ENCODE measurements around the gene VMP1.
"Not testable (repeated sequence)": the region's sequence is repeated elsewhere in the genome, so short reads cannot be mapped to it uniquely, and the experiment has no call there.

Gene VMP1

GRCh38 chr17:59856859-59857794, 149.7 kb downstream of the VMP1 start:
- no peak for DNase-seq (ENCODE audit: low read depth in 2 of 2, low spot score in 1 of 2)

GRCh38 chr17:59858167-59858816, 150.8 kb downstream of the VMP1 start:
- no peak for DNase-seq (ENCODE audit: low read depth in 2 of 2, low spot score in 1 of 2)

GRCh38 chr17:59858932-59859331, 151.5 kb downstream of the VMP1 start:
- no peak for DNase-seq (ENCODE audit: low read depth in 2 of 2, low spot score in 1 of 2)

GRCh38 chr17:59859444-59860025, 152.1 kb downstream of the VMP1 start:
- no peak for DNase-seq (ENCODE audit: low read depth in 2 of 2, low spot score in 1 of 2)

- no peak for DNase-seq (ENCODE audit: low read depth in 2 of 2, low spot score in 1 of 2)
Measured at GRCh38 chr17:59863616-59864015, 156.2 kb downstream of the VMP1 start.

GRCh38 chr17:59869941-59870218, 162.4 kb downstream of the VMP1 start:
- no peak for DNase-seq (ENCODE audit: low read depth in 2 of 2, low spot score in 1 of 2)

- no peak for DNase-seq (ENCODE audit: low read depth in 2 of 2, low spot score in 1 of 2)
Measured at GRCh38 chr17:59870482-59870881, 163.0 kb downstream of the VMP1 start.

GRCh38 chr17:59872351-59872750, 164.9 kb downstream of the VMP1 start:
- DNase-seq (ENCODE audit: low read depth in 2 of 2, low spot score in 1 of 2): no peak

GRCh38 chr17:59873414-59873813, 166.0 kb downstream of the VMP1 start:
- DNase-seq (ENCODE audit: low read depth in 2 of 2, low spot score in 1 of 2): not testable (repeated sequence)

- no peak for DNase-seq (ENCODE audit: low read depth in 2 of 2, low spot score in 1 of 2)
Measured at GRCh38 chr17:59874376-59874775, 166.9 kb downstream of the VMP1 start.

- DNase-seq (ENCODE audit: low read depth in 2 of 2, low spot score in 1 of 2): no peak
Measured at GRCh38 chr17:59876107-59876506, 168.7 kb downstream of the VMP1 start.

GRCh38 chr17:59877965-59878364, 170.5 kb downstream of the VMP1 start:
- DNase-seq (ENCODE audit: low read depth in 2 of 2, low spot score in 1 of 2): no peak

- no peak for DNase-seq (ENCODE audit: low read depth in 2 of 2, low spot score in 1 of 2)
Measured at GRCh38 chr17:59878624-59879023, 171.2 kb downstream of the VMP1 start.

- no peak for DNase-seq (ENCODE audit: low read depth in 2 of 2, low spot score in 1 of 2)
Measured at GRCh38 chr17:59884861-59885260, 177.4 kb downstream of the VMP1 start.

GRCh38 chr17:59888145-59888750, 180.8 kb downstream of the VMP1 start:
- DNase-seq (ENCODE audit: low read depth in 2 of 2, low spot score in 1 of 2): no peak

GRCh38 chr17:59890720-59891119, 183.3 kb downstream of the VMP1 start:
- DNase-seq (ENCODE audit: low read depth in 2 of 2, low spot score in 1 of 2): no peak

Measured in stimulated activated CD8-positive, alpha-beta memory T cell treated with anti-CD3 and anti-CD28 coated beads, Interleukin-4, amount 100 ng/mL, for 4 hours (primary cell).